OCI-LY3 (cell line): ENCODE results near the gene ZSWIM5.
"Not testable (repeated sequence)": the region's sequence is repeated elsewhere in the genome, so short reads cannot be mapped to it uniquely, and the experiment has no call there.

Experiments used
- H2AFZ ChIP-seq: fragments of 200-600, 300-600 bp; shearing (Covaris generic); 2 replicates; pipeline ENCODE4 v1.6.0; 2014; ENCODE audit warnings: antibody characterized with exemption, low read depth, low read length
- H3K27ac ChIP-seq: fragments of 200-600, 300-600 bp; sonication (generic); 2 replicates; pipeline ENCODE4 v1.5.1; 2014; ENCODE audit warnings: mild to moderate bottlenecking, low read length, moderate library complexity, mixed read lengths
- H3K27me3 ChIP-seq: fragments of 200-600, 300-600 bp; sonication (generic); 2 replicates; pipeline ENCODE4 v1.6.1; 2014; ENCODE audit warnings: low read depth, low read length, mixed read lengths
- H3K36me3 ChIP-seq: fragments of 200-600, 300-600 bp; sonication (generic); replicated peaks from 2 replicates; pipeline ENCODE3; 2014; ENCODE audit warnings: low read depth, low read length, mixed read lengths
- H3K4me1 ChIP-seq: fragments of 300-600, 200-600 bp; sonication (generic); 2 replicates; pipeline ENCODE4 v1.6.1; 2014; ENCODE audit warnings: low read length, mixed read lengths
- H3K4me2 ChIP-seq: fragments of 200-600, 300-600 bp; sonication (generic); 2 replicates; pipeline ENCODE4 v1.6.1; 2014; ENCODE audit warnings: low read length, mixed read lengths
- H3K4me3 ChIP-seq: fragments of 300-600, 200-600 bp; sonication (generic); 2 replicates; pipeline ENCODE4 v1.5.1; 2014; ENCODE audit warnings: antibody characterized with exemption, mild to moderate bottlenecking, low read length, moderate library complexity
- H3K79me2 ChIP-seq: fragments of 300-600, 200-600 bp; shearing (Covaris generic); 2 replicates; pipeline ENCODE4 v1.6.1; 2014; ENCODE audit warnings: mild to moderate bottlenecking, low read length, mixed read lengths
- H3K9ac ChIP-seq: fragments of 300-600, 200-600 bp; shearing (Covaris generic); 2 replicates; pipeline ENCODE4 v1.6.0; 2014; ENCODE audit warnings: mild to moderate bottlenecking, low read length, moderate library complexity
- H3K9me3 ChIP-seq: fragments of 200-600, 300-600 bp; shearing (Covaris generic); 2 replicates; pipeline ENCODE4 v1.6.1; 2014; ENCODE audit warnings: low read length, mixed read lengths; ENCODE audit not compliant: insufficient read depth
- H4K20me1 ChIP-seq: fragments of 200-600, 300-600 bp; sonication (generic); 2 replicates; pipeline ENCODE4 v1.6.1; 2016; ENCODE audit warnings: low read length, mixed read lengths; ENCODE audit not compliant: insufficient read depth
- CTCF ChIP-seq: fragments of 200-600, 300-600 bp; sonication (generic); IDR thresholded peaks from 2 replicates; pipeline ENCODE4 v1.5.1; 2014; ENCODE audit warnings: antibody characterized with exemption, low read length, low read depth
- EZH2phosphoT487 ChIP-seq: fragments of 200-600 bp; shearing (Covaris generic); IDR thresholded peaks from 2 replicates; pipeline ENCODE4 v1.6.1; 2018; ENCODE audit warnings: antibody characterized with exemption, mixed run types, low read depth

The ZSWIM5 gene

GRCh38 chr1:45205910-45206721 is at the start of gene ZSWIM5:
Gene ZSWIM5, minus strand, starts transcription at chr1:45206605. Its CDS starts 255 bp downstream, at chr1:45206350.
- Histone ChIP-seq H3K4me3 (peak within 1 kb of the TSS; percentile 99), H3K4me2 (peak within 1 kb of the TSS; percentile 95), H3K4me1 (peaks cover 11% of the 10 kb centered on the region), H3K79me2 (no peaks in the 10 kb centered on the region), H3K36me3 (no peaks in the 10 kb centered on the region), H3K27ac (no peak within 1 kb of the TSS), H3K9me3 (no peaks in the 10 kb centered on the region), H2AFZ (peak within 1 kb of the TSS; percentile 81; the same call in 1 of the 2 replicates), H4K20me1 (no peaks in the 10 kb centered on the region), H3K9ac (peak within 1 kb of the TSS; percentile 69), H3K27me3 (peaks cover 16% of the 10 kb centered on the region)
- TF ChIP-seq EZH2phosphoT487 (no peak), CTCF (no peak)

- TF ChIP-seq EZH2phosphoT487 = no peak
- TF ChIP-seq CTCF = no peak
- H3K36me3 ChIP-seq = no peaks in the 10 kb centered on the region
- H2AFZ ChIP-seq = no peak overlapping the region
- H3K9me3 ChIP-seq = peaks cover 5% of the 10 kb centered on the region
- no peaks in the 10 kb centered on the region for H4K20me1 ChIP-seq
- no peak overlapping the region for H3K27ac ChIP-seq
- no peak overlapping the region for H3K9ac ChIP-seq
- H3K4me3 ChIP-seq = no peak overlapping the region
- H3K4me1 ChIP-seq = no peaks in the 10 kb centered on the region
- H3K79me2 ChIP-seq = no peaks in the 10 kb centered on the region
- H3K27me3 ChIP-seq = no peaks in the 10 kb centered on the region; the same call in 1 of the 2 replicates
- H3K4me2 ChIP-seq = no peak overlapping the region
These were observed 48.1 kb upstream of the ZSWIM5 start for GRCh38 chr1:45254490-45254889.

GRCh38 chr1:45250544-45250943 is 44.1 kb upstream of the ZSWIM5 start:
- Histone ChIP-seq H3K4me1 (no peaks in the 10 kb centered on the region), H3K9me3 (no peaks in the 10 kb centered on the region), H3K27me3 (no peaks in the 10 kb centered on the region; the same call in 1 of the 2 replicates), H3K4me3 (no peak overlapping the region), H4K20me1 (no peaks in the 10 kb centered on the region), H3K36me3 (no peaks in the 10 kb centered on the region), H3K27ac (no peak overlapping the region), H2AFZ (no peak overlapping the region), H3K79me2 (no peaks in the 10 kb centered on the region), H3K9ac (no peak overlapping the region), H3K4me2 (no peak overlapping the region)
- TF ChIP-seq EZH2phosphoT487 (no peak), CTCF (no peak)

- not testable (repeated sequence) for H3K27me3 ChIP-seq, H4K20me1 ChIP-seq, H3K9me3 ChIP-seq, H3K36me3 ChIP-seq, H3K79me2 ChIP-seq, H2AFZ ChIP-seq, H3K27ac ChIP-seq, H3K4me3 ChIP-seq, H3K4me2 ChIP-seq, H3K4me1 ChIP-seq, H3K9ac ChIP-seq
These were observed 41.6 kb upstream of the ZSWIM5 start for GRCh38 chr1:45248004-45248403.
